AG09309 (cell line): ENCODE measurements around the gene ZNF200.
"Not testable (repeated sequence)": the region's sequence is repeated elsewhere in the genome, so short reads cannot be mapped to it uniquely, and the experiment has no call there.

Source experiments
- DNase-seq: peaks from one replicate; pipeline ENCODE4 v3.0.0-alpha.2; 2010; ENCODE audit warnings: low read depth
- H3K4me3 ChIP-seq: 2 replicates; pipeline ENCODE4 v1.5.1; 2011; ENCODE audit warnings: mild to moderate bottlenecking, low read depth, low read length, moderate library complexity; ENCODE audit not compliant: control insufficient read depth
- TF ChIP-seq, protein P1 (sequence below): IDR thresholded peaks from 2 replicates; pipeline ENCODE4 v1.5.1; 2011; ENCODE audit warnings: mild to moderate bottlenecking, low read depth, low read length, inconsistent platforms; ENCODE audit not compliant: insufficient read depth, control insufficient read depth; ENCODE audit errors: missing control alignments

Gene ZNF200

DNA sequence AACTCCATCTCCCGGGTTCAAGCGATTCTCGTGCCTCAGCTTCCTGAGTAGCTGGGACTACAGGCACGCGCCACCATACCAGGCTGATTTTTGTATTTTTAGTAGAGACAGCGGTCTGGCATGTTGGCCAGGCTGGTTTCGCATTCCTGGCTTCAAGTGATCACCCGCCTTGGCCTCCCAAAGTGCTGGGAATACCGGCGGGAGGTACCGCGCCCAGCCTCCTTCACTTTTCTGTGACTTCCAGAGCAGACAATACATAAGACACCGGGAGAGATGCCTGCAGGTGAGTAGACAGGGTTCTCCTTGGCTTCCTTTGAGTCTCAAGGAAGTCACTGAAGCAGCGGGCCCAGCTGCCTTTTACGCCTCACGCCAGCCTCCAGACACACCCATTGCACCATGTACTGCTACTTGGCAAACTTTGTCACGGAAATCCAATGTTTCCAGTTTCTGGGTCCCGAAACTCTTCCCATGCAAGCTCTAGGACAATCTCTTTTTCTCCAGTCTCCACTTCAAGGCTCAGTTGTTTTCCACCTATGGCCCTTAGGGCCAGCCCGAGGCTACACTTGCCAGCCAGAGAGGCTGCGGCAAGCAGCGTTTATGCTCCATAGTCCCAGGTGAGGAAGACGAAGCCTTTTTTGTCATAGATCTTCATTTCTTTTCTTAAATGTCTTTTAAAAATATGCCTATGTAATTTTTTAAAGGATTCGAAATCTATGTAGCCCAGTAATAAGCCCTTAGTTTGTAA lies 47.8 kb downstream of the ZNF200 start:
- TF ChIP-seq, protein P1, sequence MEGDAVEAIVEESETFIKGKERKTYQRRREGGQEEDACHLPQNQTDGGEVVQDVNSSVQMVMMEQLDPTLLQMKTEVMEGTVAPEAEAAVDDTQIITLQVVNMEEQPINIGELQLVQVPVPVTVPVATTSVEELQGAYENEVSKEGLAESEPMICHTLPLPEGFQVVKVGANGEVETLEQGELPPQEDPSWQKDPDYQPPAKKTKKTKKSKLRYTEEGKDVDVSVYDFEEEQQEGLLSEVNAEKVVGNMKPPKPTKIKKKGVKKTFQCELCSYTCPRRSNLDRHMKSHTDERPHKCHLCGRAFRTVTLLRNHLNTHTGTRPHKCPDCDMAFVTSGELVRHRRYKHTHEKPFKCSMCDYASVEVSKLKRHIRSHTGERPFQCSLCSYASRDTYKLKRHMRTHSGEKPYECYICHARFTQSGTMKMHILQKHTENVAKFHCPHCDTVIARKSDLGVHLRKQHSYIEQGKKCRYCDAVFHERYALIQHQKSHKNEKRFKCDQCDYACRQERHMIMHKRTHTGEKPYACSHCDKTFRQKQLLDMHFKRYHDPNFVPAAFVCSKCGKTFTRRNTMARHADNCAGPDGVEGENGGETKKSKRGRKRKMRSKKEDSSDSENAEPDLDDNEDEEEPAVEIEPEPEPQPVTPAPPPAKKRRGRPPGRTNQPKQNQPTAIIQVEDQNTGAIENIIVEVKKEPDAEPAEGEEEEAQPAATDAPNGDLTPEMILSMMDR: no peak
- H3K4me3 ChIP-seq: no peak overlapping the region
- no peak for DNase-seq

- no peak for DNase-seq
- peak overlapping the region; percentile 58 for H3K4me3 ChIP-seq
Observed at GRCh38 chr16:3183445-3184139, 51.4 kb downstream of the ZNF200 start.

DNA sequence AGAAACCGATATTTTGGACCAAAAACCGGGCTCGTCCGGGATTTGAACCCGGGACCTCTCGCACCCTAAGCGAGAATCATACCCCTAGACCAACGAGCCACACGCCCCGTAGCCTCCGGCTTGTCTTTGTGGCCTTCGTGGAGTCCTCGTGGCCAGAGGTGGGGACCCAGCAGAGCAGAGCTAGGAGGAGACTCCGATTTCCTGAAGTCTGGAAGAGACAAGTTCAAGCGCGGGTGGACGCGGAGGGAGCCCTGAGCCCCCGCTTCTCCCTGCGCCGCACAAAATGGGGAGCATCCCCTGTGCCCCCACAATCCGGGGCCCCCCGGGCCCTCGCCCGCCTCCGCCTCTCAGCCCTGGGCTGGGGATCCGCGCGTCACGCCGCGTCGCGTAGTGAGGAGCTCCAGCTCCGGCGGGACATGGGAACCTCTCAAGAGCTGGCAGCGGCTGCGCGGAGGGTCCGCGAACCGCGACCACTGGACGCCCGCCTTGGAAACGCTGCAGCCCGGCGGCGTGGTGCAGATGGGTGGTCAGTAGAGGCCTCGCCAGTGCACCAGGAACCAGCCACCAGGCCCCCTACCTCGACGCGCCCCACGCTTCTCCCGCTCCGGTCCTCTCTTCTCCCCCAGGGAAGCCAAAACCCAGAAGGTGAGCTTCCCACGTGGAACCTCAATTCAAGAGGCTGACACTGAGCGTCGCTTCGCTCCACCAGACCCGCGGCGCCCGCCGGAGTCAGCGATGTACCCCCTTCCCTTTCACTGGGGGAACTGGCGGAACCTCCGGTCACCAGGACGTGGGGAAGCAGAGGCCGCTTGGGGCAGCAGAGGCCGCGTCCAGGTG lies 52.1 kb downstream of the ZNF200 start:
- TF ChIP-seq, protein P1: peak; percentile 57
- DNase-seq: no peak
- peak overlapping the region; percentile 58 for H3K4me3 ChIP-seq

More at GRCh38 chr16:3183445-3184139, 51.4 kb downstream of the ZNF200 start:
- TF ChIP-seq, protein P1: no peak

DNA sequence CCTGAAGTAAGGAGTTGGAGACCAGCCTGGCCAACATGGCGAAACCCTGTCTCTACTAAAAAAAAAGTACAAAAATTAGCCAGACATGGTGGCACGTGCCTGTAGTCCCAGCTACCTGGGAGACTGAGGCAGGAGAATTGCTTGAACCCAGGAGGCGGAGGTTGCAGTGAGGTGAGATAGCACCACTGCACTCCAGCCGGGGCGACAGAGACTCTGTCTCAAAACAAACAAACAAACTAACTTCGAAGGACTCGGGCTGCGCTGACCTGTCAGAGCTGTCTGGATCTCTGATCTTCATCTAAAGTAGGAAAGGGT lies 52.7 kb downstream of the ZNF200 start:
- not testable (repeated sequence) for H3K4me3 ChIP-seq, DNase-seq

DNA sequence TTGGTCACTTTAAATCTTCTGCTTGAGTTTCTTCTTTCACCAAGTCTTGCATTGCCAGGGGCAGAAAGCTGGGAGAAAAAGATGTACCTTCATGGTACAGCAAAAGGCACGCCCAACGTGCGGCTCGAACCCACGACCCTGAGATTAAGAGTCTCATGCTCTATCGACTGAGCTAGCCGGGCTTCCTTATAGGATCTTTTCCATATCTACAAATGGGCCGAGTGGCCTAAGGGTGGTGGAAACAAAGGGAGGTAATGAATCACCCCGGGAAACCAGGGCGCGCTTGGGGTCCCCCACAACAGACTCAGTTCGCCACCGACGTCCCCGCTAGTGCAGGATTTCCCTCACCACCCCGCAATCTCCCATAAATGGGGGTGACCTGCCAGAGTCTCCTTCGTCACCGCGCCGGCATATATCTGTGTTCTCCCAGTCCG lies 54.5 kb downstream of the ZNF200 start:
- no peak for DNase-seq
- TF ChIP-seq, protein P1: no peak
- no peak overlapping the region for H3K4me3 ChIP-seq

DNA sequence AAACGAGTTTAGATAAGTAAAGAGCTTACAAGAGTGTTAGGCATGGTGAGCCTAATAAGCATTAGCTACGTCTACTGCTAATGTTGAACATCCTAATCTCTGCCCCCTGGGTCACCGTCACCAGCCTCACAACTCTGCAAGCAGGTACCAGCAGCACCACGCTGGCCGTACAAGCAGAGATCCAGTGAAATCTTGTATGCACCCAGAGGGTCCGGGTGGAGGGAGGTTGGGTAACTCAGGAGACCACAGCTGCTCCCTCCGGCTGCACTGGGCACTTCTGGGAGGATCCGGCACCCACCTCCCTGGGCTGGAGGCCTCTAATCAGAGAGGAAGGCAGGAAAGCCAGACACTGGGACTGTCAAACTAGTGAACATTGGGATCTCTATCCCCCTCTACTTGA lies 55.3 kb downstream of the ZNF200 start:
- TF ChIP-seq, protein P1: no peak
- no peak for DNase-seq

More for the DNA sequence above, 55.3 kb downstream of the ZNF200 start:
- H3K4me3 ChIP-seq: no peak overlapping the region
